ENCODE results near the gene CCDC77. TPM values are rescaled to one million over a fixed set of nuclear protein-coding genes. Genes with fewer than 3 reads are reported as not detected.

The CCDC77 gene
- total RNA-seq, 1 donor from 2014 or later, result 17.1 TPM

DNA sequence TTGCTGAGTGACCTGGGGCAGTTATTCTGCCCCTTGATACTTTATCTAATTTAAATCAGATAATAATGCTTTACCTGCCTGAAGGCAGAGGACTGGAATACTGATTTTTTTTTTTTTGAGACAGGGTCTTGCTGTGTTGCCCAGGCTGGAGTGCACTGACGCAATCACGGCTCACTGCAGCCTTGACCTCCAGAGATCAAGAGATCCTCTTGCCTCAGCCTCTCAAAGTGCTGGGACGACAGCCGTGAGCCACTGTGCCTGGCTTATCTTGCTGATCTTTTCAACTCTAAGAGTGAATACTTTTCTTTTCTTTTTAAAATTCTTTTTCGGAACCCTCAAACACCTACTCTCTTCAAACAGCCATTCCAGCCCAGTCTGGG is 57.6 kb downstream of the CCDC77 start:
- Mint-ChIP-seq H3K36me3 (ENCODE audit: unreplicated experiment) (no peaks in the 10 kb centered on the region), H3K4me3 (ENCODE audit: unreplicated experiment) (peak overlapping the region; percentile 79), H3K4me1 (ENCODE audit: low read depth, unreplicated experiment) (peaks cover 3% of the 10 kb centered on the region), H3K27me3 (ENCODE audit: unreplicated experiment) (peaks cover 22% of the 10 kb centered on the region), H3K27ac (ENCODE audit: unreplicated experiment) (no peak overlapping the region), H3K9me3 (ENCODE audit: unreplicated experiment) (peaks cover 6% of the 10 kb centered on the region)
- TF ChIP-seq, protein P1, sequence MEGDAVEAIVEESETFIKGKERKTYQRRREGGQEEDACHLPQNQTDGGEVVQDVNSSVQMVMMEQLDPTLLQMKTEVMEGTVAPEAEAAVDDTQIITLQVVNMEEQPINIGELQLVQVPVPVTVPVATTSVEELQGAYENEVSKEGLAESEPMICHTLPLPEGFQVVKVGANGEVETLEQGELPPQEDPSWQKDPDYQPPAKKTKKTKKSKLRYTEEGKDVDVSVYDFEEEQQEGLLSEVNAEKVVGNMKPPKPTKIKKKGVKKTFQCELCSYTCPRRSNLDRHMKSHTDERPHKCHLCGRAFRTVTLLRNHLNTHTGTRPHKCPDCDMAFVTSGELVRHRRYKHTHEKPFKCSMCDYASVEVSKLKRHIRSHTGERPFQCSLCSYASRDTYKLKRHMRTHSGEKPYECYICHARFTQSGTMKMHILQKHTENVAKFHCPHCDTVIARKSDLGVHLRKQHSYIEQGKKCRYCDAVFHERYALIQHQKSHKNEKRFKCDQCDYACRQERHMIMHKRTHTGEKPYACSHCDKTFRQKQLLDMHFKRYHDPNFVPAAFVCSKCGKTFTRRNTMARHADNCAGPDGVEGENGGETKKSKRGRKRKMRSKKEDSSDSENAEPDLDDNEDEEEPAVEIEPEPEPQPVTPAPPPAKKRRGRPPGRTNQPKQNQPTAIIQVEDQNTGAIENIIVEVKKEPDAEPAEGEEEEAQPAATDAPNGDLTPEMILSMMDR (IDR thresholded peaks at IDR 0.05; ENCODE audit: partially characterized antibody, unreplicated experiment), result no peak
- no peak for DNase-seq

DNA sequence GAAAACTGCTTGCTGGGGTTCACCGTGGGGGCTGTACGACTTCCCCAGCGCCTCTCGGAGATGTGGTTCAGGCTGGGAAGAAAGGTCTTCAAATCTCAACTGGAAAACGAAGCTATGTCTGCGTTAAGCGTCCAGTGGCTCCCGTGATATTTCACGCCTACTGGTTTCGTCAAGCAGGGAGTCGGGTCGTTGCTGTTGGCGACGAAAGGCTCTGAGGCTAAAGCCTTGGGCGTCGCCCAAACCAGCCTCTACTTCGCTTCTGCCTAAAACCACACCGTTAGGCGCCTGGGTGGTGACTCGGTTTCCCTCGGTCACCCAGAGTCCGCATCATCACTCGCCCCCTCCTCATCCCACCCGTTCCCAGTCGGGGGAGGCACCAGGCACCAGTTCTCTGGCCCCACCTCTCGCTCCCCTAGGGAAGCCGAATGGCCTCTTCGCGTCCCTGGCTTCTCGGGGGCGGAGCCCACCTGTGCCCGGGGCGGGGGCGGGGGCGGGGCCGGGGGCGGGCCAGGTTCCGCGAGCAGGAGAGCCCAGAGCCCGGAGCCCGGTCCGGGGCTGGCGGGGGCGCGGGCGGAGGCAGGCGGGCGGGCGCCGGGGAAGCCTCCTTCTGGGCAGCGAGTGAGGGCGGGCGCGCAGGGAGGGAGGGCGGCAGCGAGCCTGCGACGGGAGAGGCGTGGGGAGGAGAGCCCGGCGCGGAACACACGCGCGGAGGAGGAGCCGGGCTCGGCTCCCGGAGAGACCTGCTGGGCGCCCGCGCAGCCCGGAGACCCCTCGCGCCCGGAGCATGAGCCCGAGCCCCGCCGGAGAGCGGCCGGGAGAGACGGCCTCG is 58.2 kb downstream of the CCDC77 start, which contains the start of gene B4GALNT3:
Gene B4GALNT3, plus strand, starts transcription at position 510 of the 829 bp plus-strand sequence. CDS start 438 bp downstream, outside the sequence.
- H3K27me3 Mint-ChIP-seq (ENCODE audit: unreplicated experiment), result peaks cover 22% of the 10 kb centered on the region
- DNase-seq, result peak; percentile 67
- H3K4me3 Mint-ChIP-seq (ENCODE audit: unreplicated experiment), result peak within 1 kb of the TSS; percentile 79
- no peaks in the 10 kb centered on the region for H3K36me3 Mint-ChIP-seq (ENCODE audit: unreplicated experiment)
- H3K27ac Mint-ChIP-seq (ENCODE audit: unreplicated experiment), result no peak within 1 kb of the TSS
- H3K9me3 Mint-ChIP-seq (ENCODE audit: unreplicated experiment), result peaks cover 6% of the 10 kb centered on the region
- H3K4me1 Mint-ChIP-seq (ENCODE audit: low read depth, unreplicated experiment), result peaks cover 3% of the 10 kb centered on the region
- TF ChIP-seq, protein P1 (IDR thresholded peaks at IDR 0.05; ENCODE audit: partially characterized antibody, unreplicated experiment), result no peak

DNA sequence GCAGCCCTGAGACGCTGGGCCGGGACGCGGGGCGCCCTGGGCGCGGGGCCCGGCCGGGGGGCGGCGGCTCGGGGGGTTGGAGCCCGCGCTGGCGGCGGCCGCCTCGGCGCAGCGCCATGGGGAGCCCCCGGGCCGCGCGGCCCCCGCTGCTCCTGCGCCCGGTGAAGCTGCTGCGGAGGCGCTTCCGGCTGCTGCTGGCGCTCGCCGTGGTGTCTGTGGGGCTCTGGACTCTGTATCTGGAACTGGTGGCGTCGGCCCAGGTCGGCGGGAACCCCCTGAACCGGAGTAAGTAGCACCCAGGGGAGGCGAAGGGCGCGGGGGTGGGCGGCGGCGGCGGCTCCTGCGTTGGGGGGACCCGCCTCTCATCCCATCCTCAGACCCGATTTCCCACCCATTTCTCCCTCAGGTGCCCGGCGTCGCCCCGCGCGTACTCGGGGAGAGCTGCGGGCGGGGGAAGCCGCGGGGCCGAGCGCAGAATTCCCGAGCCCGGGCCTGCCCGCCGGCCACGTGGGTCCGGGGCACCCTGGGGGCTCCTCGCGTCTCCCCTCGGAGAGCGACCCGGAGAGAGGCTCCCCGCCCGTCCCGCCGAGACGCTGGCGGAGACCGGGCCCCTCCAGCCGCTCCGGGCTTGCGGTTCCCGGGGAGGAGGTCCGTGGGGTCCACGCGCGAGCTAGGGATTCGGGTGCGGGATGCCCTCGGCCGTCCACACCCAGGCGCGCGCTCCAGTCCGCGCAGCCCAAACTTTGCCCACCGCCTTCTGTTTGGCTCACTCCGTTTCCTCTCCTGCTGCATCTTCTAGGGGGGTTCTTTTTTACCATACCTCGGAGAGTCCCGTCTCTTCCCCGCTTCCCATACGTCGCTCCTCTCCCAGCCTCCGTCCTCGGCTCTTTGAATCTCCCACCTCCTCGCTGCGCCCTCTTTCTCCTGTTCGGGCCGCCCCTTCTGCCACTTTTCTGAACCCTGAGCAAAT is 59.1 kb downstream of the CCDC77 start:
- TF ChIP-seq, protein P1 (IDR thresholded peaks at IDR 0.05; ENCODE audit: partially characterized antibody, unreplicated experiment), result no peak
- Mint-ChIP-seq H3K36me3 (ENCODE audit: unreplicated experiment) (no peaks in the 10 kb centered on the region), H3K27me3 (ENCODE audit: unreplicated experiment) (peaks cover 22% of the 10 kb centered on the region), H3K9me3 (ENCODE audit: unreplicated experiment) (peaks cover 6% of the 10 kb centered on the region), H3K4me3 (ENCODE audit: unreplicated experiment) (peak overlapping the region; percentile 88), H3K27ac (ENCODE audit: unreplicated experiment) (no peak overlapping the region), H3K4me1 (ENCODE audit: low read depth, unreplicated experiment) (peaks cover 3% of the 10 kb centered on the region)
- DNase-seq, result peak; percentile 38

DNA sequence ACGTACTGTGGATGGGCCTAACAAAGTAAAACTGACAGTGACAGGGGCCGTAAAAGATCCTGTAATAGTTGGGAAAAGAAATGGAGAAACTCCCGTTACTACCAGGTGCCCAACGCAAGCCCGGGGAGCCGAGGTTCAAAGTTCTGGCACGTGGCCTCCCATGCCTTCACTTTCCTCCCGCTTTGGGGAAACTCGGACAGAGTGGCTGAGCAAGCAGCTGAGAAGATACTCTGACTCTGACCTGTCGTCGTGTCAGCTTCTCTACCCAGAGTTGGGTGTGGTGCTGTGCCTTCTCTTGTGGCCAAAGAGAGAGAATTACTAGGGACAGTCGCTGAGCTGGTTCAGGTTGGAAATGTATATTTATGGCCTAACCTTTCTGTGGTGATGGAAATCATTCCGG is 60.0 kb downstream of the CCDC77 start:
- DNase-seq, result no peak
- peak overlapping the region; percentile 88 for H3K4me3 Mint-ChIP-seq (ENCODE audit: unreplicated experiment)
- H3K36me3 Mint-ChIP-seq (ENCODE audit: unreplicated experiment), result no peaks in the 10 kb centered on the region
- peaks cover 3% of the 10 kb centered on the region for H3K4me1 Mint-ChIP-seq (ENCODE audit: low read depth, unreplicated experiment)
- H3K9me3 Mint-ChIP-seq (ENCODE audit: unreplicated experiment), result peaks cover 6% of the 10 kb centered on the region
- peaks cover 22% of the 10 kb centered on the region for H3K27me3 Mint-ChIP-seq (ENCODE audit: unreplicated experiment)
- H3K27ac Mint-ChIP-seq (ENCODE audit: unreplicated experiment), result no peak overlapping the region
- TF ChIP-seq, protein P1 (IDR thresholded peaks at IDR 0.05; ENCODE audit: partially characterized antibody, unreplicated experiment), result no peak
